ENCODE data around the gene SUSD3. TPM values are rescaled to one million over a fixed set of nuclear protein-coding genes. Genes with fewer than 3 reads are reported as not detected.

Gene SUSD3
- total and polyA plus RNA-seq, 10 of the 15 experiments (the other 5 are each of a cell fraction or from before 2014, with no cell fraction given): 2.5 to 92.0 (median 31.1) TPM

- ChIA-PET RAD21 (ENCODE audit: unreplicated experiment) (no interaction called here), SMC1A (ENCODE audit: uncharacterized antibody, unreplicated experiment) (no interaction called here), CTCF (interaction anchor here (0.6 to 1.5 kb wide), 4 partner anchors 21 to 129 kb away, joined by 3 to 6 read pairs (median 4); no protein-coding TSS in a partner anchor), POLR2A (interaction anchor here (0.6 to 1.2 kb wide), 2 partner anchors 20 to 60 kb away, joined by 3 to 5 read pairs; no protein-coding TSS in a partner anchor)
- Histone ChIP-seq H3K27ac (ENCODE audit: control insufficient read depth, insufficient read depth) (no peak overlapping the region), H4K20me1 (ENCODE audit: control insufficient read depth, insufficient read depth) (no peaks in the 10 kb centered on the region), H2AFZ (ENCODE audit: control insufficient read depth, low read depth, low read length) (no peak overlapping the region), H3K4me3 (no peak overlapping the region), H3K4me1 (ENCODE audit: control insufficient read depth, insufficient read depth, low read length) (peaks cover 27% of the 10 kb centered on the region), H3K27me3 (replicated peaks in 1 of 2; ENCODE audit: control insufficient read depth in 2 of 2, insufficient read depth in 2 of 2, low read length in 1 of 2) (no peaks in the 10 kb centered on the region), H3K9ac (ENCODE audit: control insufficient read depth, insufficient read depth, low read length) (no peak overlapping the region), H3K9me3 (replicated peaks; ENCODE audit: control insufficient read depth, insufficient read depth, low read length) (peaks cover 10% of the 10 kb centered on the region), H3K36me3 (ENCODE audit: control insufficient read depth in 2 of 2, insufficient read depth in 2 of 2, low read length in 1 of 2) (peaks cover 8 to 15% of the 10 kb centered on the region in 2 experiments), H3K4me2 (ENCODE audit: control insufficient read depth, insufficient read depth) (no peak overlapping the region), H3K79me2 (ENCODE audit: control insufficient read depth, insufficient read depth, low read length) (no peaks in the 10 kb centered on the region)
- ATAC-seq (no peak), FAIRE-seq (no peak), DNase-seq (ENCODE audit: low read depth, low spot score) (no peak)
- no TSS peak for BruUV-seq (replicated peaks)
- in situ Hi-C loops (cut with MboI): no loop called here
- intact Hi-C loops (cut with micrococcal nuclease; ENCODE audit: unreplicated experiment): no loop called here
- WGBS (ENCODE audit: insufficient coverage, insufficient replicate concordance, low lambda C conversion rate, missing lambda C conversion rate): 95% methylated on average over 12 of the region's 12 CpGs
- TF ChIP-seq CREM (IDR thresholded peaks at IDR 0.05; ENCODE audit: low read depth): no peak
Measured at GRCh38 chr9:93087971-93088655, 29.6 kb downstream of the SUSD3 start.

GRCh38 chr9:93088656-93089015 is 30.1 kb downstream of the SUSD3 start:
- WGBS (ENCODE audit: insufficient coverage, insufficient replicate concordance, low lambda C conversion rate, missing lambda C conversion rate): 95% methylated on average over 4 of the region's 4 CpGs
- CTCF ChIA-PET: interaction anchor here (0.6 to 1.5 kb wide), 3 partner anchors 21 to 130 kb away, joined by 3 to 6 read pairs (median 4); no protein-coding TSS in a partner anchor
- peaks cover 10% of the 10 kb centered on the region for H3K9me3 ChIP-seq (replicated peaks; ENCODE audit: control insufficient read depth, insufficient read depth, low read length)
- ATAC-seq: no peak
- no peak overlapping the region for H3K9ac ChIP-seq (ENCODE audit: control insufficient read depth, insufficient read depth, low read length)
- intact Hi-C loops (cut with micrococcal nuclease; ENCODE audit: unreplicated experiment) (no loop called here), in situ Hi-C loops (cut with MboI) (no loop called here)
- SMC1A ChIA-PET (ENCODE audit: uncharacterized antibody, unreplicated experiment): no interaction called here
- H2AFZ ChIP-seq (ENCODE audit: control insufficient read depth, low read depth, low read length): no peak overlapping the region
- POLR2A ChIA-PET: interaction anchor here (1.2 kb wide), 1 partner anchor 20 kb away, joined by 3 read pairs; no protein-coding TSS in a partner anchor
- FAIRE-seq: no peak
- RAD21 ChIA-PET (ENCODE audit: unreplicated experiment): no interaction called here
- DNase-seq (ENCODE audit: low read depth, low spot score): no peak
- TF ChIP-seq CREM (IDR thresholded peaks at IDR 0.05; ENCODE audit: low read depth) (no peak), MYB (IDR thresholded peaks at IDR 0.05; ENCODE audit: borderline replicate concordance, low read depth, low read length) (no peak), EED (IDR thresholded peaks at IDR 0.05; ENCODE audit: low read depth) (no peak), CBFB (IDR thresholded peaks at IDR 0.05; ENCODE audit: low read depth) (no peak), RELB (IDR thresholded peaks at IDR 0.05; ENCODE audit: low read depth) (no peak), GATAD2B (conservative IDR thresholded peaks at IDR 0.05; ENCODE audit: low read depth) (no peak), PBX3 (IDR thresholded peaks at IDR 0.05; ENCODE audit: insufficient replicate concordance, low read depth, low read length) (no peak), IKZF2 (IDR thresholded peaks at IDR 0.05) (no peak)
- BruUV-seq (replicated peaks): no TSS peak
- H4K20me1 ChIP-seq (ENCODE audit: control insufficient read depth, insufficient read depth): no peaks in the 10 kb centered on the region
- peaks cover 8 to 15% of the 10 kb centered on the region in 2 experiments for H3K36me3 ChIP-seq (ENCODE audit: control insufficient read depth in 2 of 2, insufficient read depth in 2 of 2, low read length in 1 of 2)
- H3K4me1 ChIP-seq (ENCODE audit: control insufficient read depth, insufficient read depth, low read length): peaks cover 32% of the 10 kb centered on the region
- no peaks in the 10 kb centered on the region for H3K27me3 ChIP-seq (replicated peaks in 1 of 2; ENCODE audit: control insufficient read depth in 2 of 2, insufficient read depth in 2 of 2, low read length in 1 of 2)
- no peak overlapping the region for H3K4me3 ChIP-seq
- H3K79me2 ChIP-seq (ENCODE audit: control insufficient read depth, insufficient read depth, low read length): no peaks in the 10 kb centered on the region
- H3K27ac ChIP-seq (ENCODE audit: control insufficient read depth, insufficient read depth): no peak overlapping the region
- no peak overlapping the region for H3K4me2 ChIP-seq (ENCODE audit: control insufficient read depth, insufficient read depth)
